HepG2 (cell line): Measurements from ENCODE around the gene SPAG8. TPM values are rescaled to one million over a fixed set of nuclear protein-coding genes. Genes with fewer than 3 reads are reported as not detected.

Experiments used
- ATAC-seq: fragments of 200-7000 bp; cut with Tn5 transposase; 3 replicates; pipeline ENCODE4 v1.9.1; 2020; ENCODE audit warnings: mild to moderate bottlenecking, moderate library complexity
- BruUV-seq: library from RNA; stranded (reverse); fragments of 400-500 nt; replicated peaks from 2 replicates; lab custom pipeline; 2021; lab: Mats Ljungman, UMichigan
- CTCF ChIA-PET: fragments of 300-600 bp; formaldehyde crosslinking; extraction: SDS; loops from one replicate; lab custom pipeline; 2021; ENCODE audit warnings: low total read pairs, inconsistent platforms, low intra/inter-chr PET ratio; lab: Yijun Ruan, JAX
- POLR2A ChIA-PET: fragments of 350-600 bp; sonication (Branson Sonifier 250); formaldehyde crosslinking; loops from one replicate; lab custom pipeline; 2020; ENCODE audit warnings: antibody characterized with exemption, inconsistent platforms; lab: Yijun Ruan, JAX
- DNase-seq: peaks from one replicate; pipeline ENCODE4 v3.0.0-alpha.2; 2015; ENCODE audit warnings: low spot score
- FAIRE-seq: peaks from 3 replicates; lab custom pipeline; 2011; peaks lifted over from hg19 to GRCh38; lab: Jason Lieb, UNC
- H2AFZ ChIP-seq: one replicate; pipeline ENCODE4 v1.6.1; 2011; ENCODE audit warnings: low read length, inconsistent platforms
- H3K27ac ChIP-seq: fragments of 300-600 bp; 3 replicates; pipeline ENCODE4 v1.8.0; 2011; ENCODE audit warnings: mixed run types, mild to moderate bottlenecking, mixed read lengths, low read length, inconsistent platforms; ENCODE audit not compliant: insufficient read depth; ENCODE audit errors: extremely low read length
- H3K27me3 ChIP-seq, 2 experiments: fragments of 200-600 bp in 1 of 2; 2 replicates in 1 of 2; 3 replicates in 1 of 2; pipeline versions ENCODE4 v1.6.0 to v1.8.0; 2011; ENCODE audit warnings: low read length in 2 of 2, mild to moderate bottlenecking in 2 of 2, moderate library complexity in 2 of 2, inconsistent platforms in 1 of 2; ENCODE audit not compliant: insufficient read depth in 2 of 2, control insufficient read depth in 1 of 2
- H3K36me3 ChIP-seq, 2 experiments: fragments of 200-600 bp in 1 of 2; replicated peaks in 1 of 2; 2 replicates in 1 of 2; 3 replicates in 1 of 2; pipeline versions ENCODE4 v1.5.1 to v1.8.0; 2011; ENCODE audit warnings: low read length in 2 of 2, inconsistent platforms in 1 of 2; ENCODE audit not compliant: insufficient read depth in 2 of 2, control insufficient read depth in 1 of 2
- H3K4me1 ChIP-seq: 2 replicates; pipeline ENCODE4 v1.5.1; 2012; ENCODE audit warnings: low read length, inconsistent platforms; ENCODE audit not compliant: insufficient read depth
- H3K4me2 ChIP-seq: 2 replicates; pipeline ENCODE4 v1.6.0; 2011; ENCODE audit warnings: low read depth, low read length, inconsistent platforms
- H3K4me3 ChIP-seq, 3 experiments: fragments of 200-600 bp in 1 of 3; sonication (generic), shearing (Covaris generic) in 1 of 3; replicated peaks in 1 of 3; 2 replicates each; pipeline ENCODE4 v1.5.1; 2011 to 2016; ENCODE audit warnings: low read length in 3 of 3, inconsistent platforms in 2 of 3, low read depth in 2 of 3, mild to moderate bottlenecking in 2 of 3, control low read depth in 1 of 3, mixed read lengths in 1 of 3; ENCODE audit not compliant: insufficient read depth in 1 of 3
- H3K79me2 ChIP-seq: one replicate; pipeline ENCODE4 v1.6.1; 2011; ENCODE audit warnings: low read length, inconsistent platforms; ENCODE audit not compliant: insufficient read depth
- H3K9ac ChIP-seq: 2 replicates; pipeline ENCODE4 v1.6.0; 2011; ENCODE audit warnings: mild to moderate bottlenecking, low read depth, low read length, inconsistent platforms; ENCODE audit not compliant: insufficient read depth
- H3K9me3 ChIP-seq: 2 replicates; pipeline ENCODE4 v1.5.1; 2012; ENCODE audit warnings: mild to moderate bottlenecking, low read length
- H4K20me1 ChIP-seq: 2 replicates; pipeline ENCODE4 v1.6.0; 2011; ENCODE audit warnings: inconsistent platforms, mild to moderate bottlenecking, low read length, moderate library complexity; ENCODE audit not compliant: insufficient read depth
- GRHL1 ChIP-seq: sonication (generic); formaldehyde crosslinking; conservative IDR thresholded peaks from 2 replicates; pipeline ENCODE4 v1.8.0; 2022; ENCODE audit warnings: missing genetic modification reagents
- HOXA9 ChIP-seq: sonication (generic); formaldehyde crosslinking; IDR thresholded peaks from 2 replicates; pipeline ENCODE4 v1.8.1; 2022; ENCODE audit warnings: missing genetic modification reagents, mild to moderate bottlenecking, moderate library complexity, borderline replicate concordance
- NR2F6 ChIP-seq, 2 experiments: IDR thresholded peaks; 2 replicates each; pipeline ENCODE4 v1.6.1; 2016; ENCODE audit warnings: antibody characterized with exemption in 1 of 2, mild to moderate bottlenecking in 1 of 2
- ZBTB20 ChIP-seq: sonication (generic); formaldehyde crosslinking; IDR thresholded peaks from 2 replicates; pipeline ENCODE4 v1.8.1; 2023; ENCODE audit warnings: missing genetic modification reagents, low read depth, mild to moderate bottlenecking, borderline replicate concordance
- ZBTB7B ChIP-seq: sonication (generic); formaldehyde crosslinking; IDR thresholded peaks from 2 replicates; pipeline ENCODE4 v1.4.0; 2020; ENCODE audit warnings: missing genetic modification reagents
- ZFP36L2 ChIP-seq: sonication (generic); formaldehyde crosslinking; IDR thresholded peaks from 2 replicates; pipeline ENCODE4 v1.4.0; 2020; ENCODE audit warnings: missing genetic modification reagents
- WGBS: methylation state at CpG from one replicate; pipeline ENCODE4 v1.1.6; 2017; ENCODE audit warnings: low lambda C conversion rate; 5-methylcytosine and 5-hydroxymethylcytosine counted together
- in situ Hi-C: cut with HindIII; loops from 2 replicates; pipeline ENCODE4 v1.10.0; 2017; ENCODE audit warnings: low pct_unique_long_range_greater_than_20kb; ENCODE audit not compliant: extremely low pct_ligation_motif_present
- intact Hi-C: fragments of 100-400 bp; cut with micrococcal nuclease; formaldehyde crosslinking; loops from one replicate; pipeline ENCODE4 v1.10.0; 2022; ENCODE audit not compliant: unreplicated experiment
- polyA plus RNA-seq, 8 experiments: library from polyadenylated mRNA; depleted of rRNA in 3 of 8; stranded (reverse) in 7 of 8; unstranded in 1 of 8; fragments of >200 nt; fragmentation: Illumina TruSeq in 4 of 8; extraction: Trizol in 4 of 8; gene quantifications; 2 replicates each; pipeline versions ENCODE4 v1.2.1 to v1.2.3, GENCODE V29; 2011 to 2016; ENCODE audit warnings: low read depth in 4 of 8, missing spikeins in 1 of 8, mixed read lengths in 1 of 8; ENCODE audit not compliant: insufficient read depth in 1 of 8
- total RNA-seq, 5 experiments: library from RNA; depleted of rRNA; stranded (reverse); fragments of >200 nt; fragmentation: Illumina TruSeq; extraction: Trizol; gene quantifications; 2 replicates each; pipeline ENCODE4 v1.2.3, GENCODE V29; 2016; ENCODE audit warnings: low read depth in 1 of 5
- TF ChIP-seq, protein P1 (sequence below), 2 experiments: fragments of 450-650 bp in 1 of 2; sonication (generic) in 1 of 2; formaldehyde crosslinking in 1 of 2; IDR thresholded peaks; 2 replicates each; pipeline versions ENCODE4 v1.6.1 to v1.8.0; 2016 to 2022; ENCODE audit warnings: antibody characterized with exemption in 1 of 2, mild to moderate bottlenecking in 1 of 2, missing genetic modification reagents in 1 of 2
- TF ChIP-seq, protein P2 (sequence below): sonication (generic); formaldehyde crosslinking; conservative IDR thresholded peaks from 2 replicates; pipeline ENCODE4 v1.8.0; 2022; ENCODE audit warnings: mild to moderate bottlenecking, moderate library complexity, missing genetic modification reagents

SPAG8 gene
- total and polyA plus RNA-seq, 2 of the 13 experiments (the other 11 are each of a cell fraction or from before 2014, with no cell fraction given) = 0.18 to 0.27 TPM

DNA sequence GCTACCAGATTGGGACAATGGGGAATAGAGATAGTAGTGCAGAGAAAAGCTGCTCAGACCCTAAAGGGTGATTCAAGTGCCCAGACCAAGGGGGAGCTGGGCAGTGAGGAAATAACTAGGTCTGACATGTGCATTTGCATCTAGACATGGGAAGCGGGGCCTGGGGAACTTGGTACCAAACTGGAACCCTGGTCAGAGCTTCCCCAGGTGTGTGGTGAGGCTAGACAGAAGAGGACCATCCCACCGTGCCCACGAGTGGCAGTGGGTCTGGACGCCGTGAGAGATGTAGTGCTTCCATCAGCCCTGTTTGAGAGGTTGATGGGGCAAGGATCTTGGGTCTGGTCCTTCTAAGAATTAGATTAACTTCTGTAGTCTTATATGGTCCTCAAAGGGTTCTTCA lies 24.5 kb upstream of the SPAG8 start (continued):
- TF ChIP-seq ZFP36L2 (CRISPR knock-in tag) = no peak
- TF ChIP-seq, all 625 proteins: peak for 0

DNA sequence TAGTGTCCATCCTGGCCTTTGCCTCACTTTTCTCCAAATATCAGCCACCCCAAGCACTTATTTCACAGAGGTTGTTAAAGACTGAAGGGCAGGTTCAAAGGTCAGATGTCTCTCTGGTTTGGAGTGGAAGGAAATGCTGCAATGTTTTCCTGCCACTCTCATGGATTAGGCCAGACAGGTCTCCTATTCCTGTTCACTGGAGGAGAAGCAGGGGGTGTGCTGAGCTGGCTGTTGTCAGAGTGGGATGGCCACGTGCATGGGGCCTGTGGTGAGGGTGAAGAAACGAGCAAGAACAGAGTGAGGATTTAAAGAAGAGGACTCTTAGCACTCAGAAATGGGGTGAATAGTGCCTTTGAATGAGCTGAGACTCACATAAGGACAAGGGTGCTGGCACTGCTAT lies 23.7 kb upstream of the SPAG8 start:
- H3K9ac ChIP-seq = no peak overlapping the region
- peak; percentile 58 for ATAC-seq
- ChIA-PET CTCF (no interaction called here), POLR2A (interaction anchor here (0.8 to 2.3 kb wide), 4 partner anchors 21 to 87 kb away, joined by 3 to 9 read pairs (median 4); partner anchors contain the start of genes GBA2, HINT2 and RGP1)
- no peaks in the 10 kb centered on the region for H3K36me3 ChIP-seq
- H3K27me3 ChIP-seq = no peaks in the 10 kb centered on the region; a peak in 1 of 5 replicates
- no peak overlapping the region for H3K4me3 ChIP-seq
- H3K4me1 ChIP-seq = peaks cover 49% of the 10 kb centered on the region
- H3K27ac ChIP-seq = no peak overlapping the region
- intact Hi-C loops = no loop called here
- no peaks in the 10 kb centered on the region for H4K20me1 ChIP-seq
- no peaks in the 10 kb centered on the region for H3K9me3 ChIP-seq
- BruUV-seq = no TSS peak
- FAIRE-seq = peak; percentile 85
- H3K79me2 ChIP-seq = no peaks in the 10 kb centered on the region
- peak overlapping the region; percentile 39; the same call in 1 of the 2 replicates for H3K4me2 ChIP-seq
- peak; percentile 48 for DNase-seq
- in situ Hi-C loops = no loop called here
- WGBS = 2% methylated on average over 2 of the region's 2 CpGs
- H2AFZ ChIP-seq = no peak overlapping the region
- TF ChIP-seq, protein P1, sequence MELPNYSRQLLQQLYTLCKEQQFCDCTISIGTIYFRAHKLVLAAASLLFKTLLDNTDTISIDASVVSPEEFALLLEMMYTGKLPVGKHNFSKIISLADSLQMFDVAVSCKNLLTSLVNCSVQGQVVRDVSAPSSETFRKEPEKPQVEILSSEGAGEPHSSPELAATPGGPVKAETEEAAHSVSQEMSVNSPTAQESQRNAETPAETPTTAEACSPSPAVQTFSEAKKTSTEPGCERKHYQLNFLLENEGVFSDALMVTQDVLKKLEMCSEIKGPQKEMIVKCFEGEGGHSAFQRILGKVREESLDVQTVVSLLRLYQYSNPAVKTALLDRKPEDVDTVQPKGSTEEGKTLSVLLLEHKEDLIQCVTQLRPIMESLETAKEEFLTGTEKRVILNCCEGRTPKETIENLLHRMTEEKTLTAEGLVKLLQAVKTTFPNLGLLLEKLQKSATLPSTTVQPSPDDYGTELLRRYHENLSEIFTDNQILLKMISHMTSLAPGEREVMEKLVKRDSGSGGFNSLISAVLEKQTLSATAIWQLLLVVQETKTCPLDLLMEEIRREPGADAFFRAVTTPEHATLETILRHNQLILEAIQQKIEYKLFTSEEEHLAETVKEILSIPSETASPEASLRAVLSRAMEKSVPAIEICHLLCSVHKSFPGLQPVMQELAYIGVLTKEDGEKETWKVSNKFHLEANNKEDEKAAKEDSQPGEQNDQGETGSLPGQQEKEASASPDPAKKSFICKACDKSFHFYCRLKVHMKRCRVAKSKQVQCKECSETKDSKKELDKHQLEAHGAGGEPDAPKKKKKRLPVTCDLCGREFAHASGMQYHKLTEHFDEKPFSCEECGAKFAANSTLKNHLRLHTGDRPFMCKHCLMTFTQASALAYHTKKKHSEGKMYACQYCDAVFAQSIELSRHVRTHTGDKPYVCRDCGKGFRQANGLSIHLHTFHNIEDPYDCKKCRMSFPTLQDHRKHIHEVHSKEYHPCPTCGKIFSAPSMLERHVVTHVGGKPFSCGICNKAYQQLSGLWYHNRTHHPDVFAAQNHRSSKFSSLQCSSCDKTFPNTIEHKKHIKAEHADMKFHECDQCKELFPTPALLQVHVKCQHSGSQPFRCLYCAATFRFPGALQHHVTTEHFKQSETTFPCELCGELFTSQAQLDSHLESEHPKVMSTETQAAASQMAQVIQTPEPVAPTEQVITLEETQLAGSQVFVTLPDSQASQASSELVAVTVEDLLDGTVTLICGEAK (IDR thresholded peaks at IDR 0.05) = no peak
- TF ChIP-seq, protein P1 (CRISPR knock-in tag; IDR thresholded peaks at IDR 0.05) = no peak
- TF ChIP-seq GRHL1 (CRISPR knock-in tag) (no peak), NR2F6 (IDR thresholded peaks at IDR 0.05) (peak; percentile 57), NR2F6 (CRISPR knock-in tag; IDR thresholded peaks at IDR 0.05) (peak; percentile 52), ZBTB20 (no peak), ZBTB7B (CRISPR knock-in tag) (no peak), HOXA9 (CRISPR knock-in tag) (no peak)
- TF ChIP-seq, protein P2, sequence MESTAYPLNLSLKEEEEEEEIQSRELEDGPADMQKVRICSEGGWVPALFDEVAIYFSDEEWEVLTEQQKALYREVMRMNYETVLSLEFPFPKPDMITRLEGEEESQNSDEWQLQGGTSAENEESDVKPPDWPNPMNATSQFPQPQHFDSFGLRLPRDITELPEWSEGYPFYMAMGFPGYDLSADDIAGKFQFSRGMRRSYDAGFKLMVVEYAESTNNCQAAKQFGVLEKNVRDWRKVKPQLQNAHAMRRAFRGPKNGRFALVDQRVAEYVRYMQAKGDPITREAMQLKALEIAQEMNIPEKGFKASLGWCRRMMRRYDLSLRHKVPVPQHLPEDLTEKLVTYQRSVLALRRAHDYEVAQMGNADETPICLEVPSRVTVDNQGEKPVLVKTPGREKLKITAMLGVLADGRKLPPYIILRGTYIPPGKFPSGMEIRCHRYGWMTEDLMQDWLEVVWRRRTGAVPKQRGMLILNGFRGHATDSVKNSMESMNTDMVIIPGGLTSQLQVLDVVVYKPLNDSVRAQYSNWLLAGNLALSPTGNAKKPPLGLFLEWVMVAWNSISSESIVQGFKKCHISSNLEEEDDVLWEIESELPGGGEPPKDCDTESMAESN (CRISPR knock-in tag) = no peak
